Loucy (cell line): ENCODE data around the gene CPVL.

Experiments used
- H2AFZ ChIP-seq: fragments of 200-600 bp; sonication (generic); 2 replicates; pipeline ENCODE4 v1.6.0; 2016; ENCODE audit warnings: antibody characterized with exemption, mild to moderate bottlenecking, low read length, moderate library complexity
- H3F3A ChIP-seq: fragments of 200-600 bp; 2 replicates; pipeline ENCODE4 v1.6.0; 2016; ENCODE audit warnings: antibody characterized with exemption, low read depth, mild to moderate bottlenecking
- H3K27me3 ChIP-seq: fragments of 200-600 bp; sonication (generic); 2 replicates; pipeline ENCODE4 v1.6.1; 2014; ENCODE audit warnings: low read length, mild to moderate bottlenecking; ENCODE audit not compliant: insufficient read depth, poor library complexity, severe bottlenecking
- H3K36me3 ChIP-seq: fragments of 200-600 bp; sonication (generic); 2 replicates; pipeline ENCODE4 v1.6.1; 2016; ENCODE audit warnings: low read length; ENCODE audit not compliant: insufficient read depth
- H3K4me1 ChIP-seq: fragments of 200-600 bp; sonication (generic); 2 replicates; pipeline ENCODE4 v1.5.1; 2014; ENCODE audit warnings: low read length, mild to moderate bottlenecking; ENCODE audit not compliant: insufficient read depth, poor library complexity, severe bottlenecking
- H3K4me2 ChIP-seq: fragments of 200-600 bp; sonication (generic); 2 replicates; pipeline ENCODE4 v1.6.0; 2014; ENCODE audit warnings: antibody characterized with exemption, low read length, low read depth, mild to moderate bottlenecking; ENCODE audit not compliant: poor library complexity, severe bottlenecking
- H3K4me3 ChIP-seq: fragments of 200-600 bp; sonication (generic); 2 replicates; pipeline ENCODE4 v1.5.1; 2014; ENCODE audit warnings: low read length, mild to moderate bottlenecking, mixed read lengths; ENCODE audit not compliant: poor library complexity, severe bottlenecking
- H3K79me2 ChIP-seq: fragments of 200-600 bp; sonication (generic); 2 replicates; pipeline ENCODE4 v1.6.1; 2014; ENCODE audit warnings: low read length; ENCODE audit not compliant: insufficient read depth
- H3K9ac ChIP-seq: fragments of 200-600 bp; sonication (generic); 2 replicates; pipeline ENCODE4 v1.6.0; 2014; ENCODE audit warnings: mild to moderate bottlenecking, low read depth, low read length, moderate library complexity; ENCODE audit not compliant: poor library complexity, severe bottlenecking
- H3K9me2 ChIP-seq: fragments of 200-600 bp; sonication (generic); replicated peaks from 2 replicates; pipeline ENCODE4 v1.6.1; 2016; ENCODE audit warnings: low read depth, low read length, mixed read lengths
- H3K9me3 ChIP-seq: fragments of 200-600 bp; sonication (generic); 2 replicates; pipeline ENCODE4 v1.6.1; 2014; ENCODE audit warnings: mild to moderate bottlenecking, antibody characterized with exemption, low read length, low read depth; ENCODE audit not compliant: insufficient read depth
- H4K20me1 ChIP-seq: fragments of 200-600 bp; sonication (generic); 2 replicates; pipeline ENCODE4 v1.6.0; 2014; ENCODE audit warnings: antibody characterized with exemption, low read length, mild to moderate bottlenecking; ENCODE audit not compliant: insufficient read depth, poor library complexity, severe bottlenecking
- CTCF ChIP-seq: fragments of 200-600 bp; sonication (generic); conservative IDR thresholded peaks from 2 replicates; pipeline ENCODE4 v1.5.1; 2014; ENCODE audit warnings: mild to moderate bottlenecking, antibody characterized with exemption, low read length
- EZH2phosphoT487 ChIP-seq: fragments of 200-600 bp; IDR thresholded peaks from 2 replicates; pipeline ENCODE4 v1.6.1; 2018; ENCODE audit warnings: antibody characterized with exemption, mild to moderate bottlenecking, moderate library complexity, borderline replicate concordance

Gene CPVL

DNA sequence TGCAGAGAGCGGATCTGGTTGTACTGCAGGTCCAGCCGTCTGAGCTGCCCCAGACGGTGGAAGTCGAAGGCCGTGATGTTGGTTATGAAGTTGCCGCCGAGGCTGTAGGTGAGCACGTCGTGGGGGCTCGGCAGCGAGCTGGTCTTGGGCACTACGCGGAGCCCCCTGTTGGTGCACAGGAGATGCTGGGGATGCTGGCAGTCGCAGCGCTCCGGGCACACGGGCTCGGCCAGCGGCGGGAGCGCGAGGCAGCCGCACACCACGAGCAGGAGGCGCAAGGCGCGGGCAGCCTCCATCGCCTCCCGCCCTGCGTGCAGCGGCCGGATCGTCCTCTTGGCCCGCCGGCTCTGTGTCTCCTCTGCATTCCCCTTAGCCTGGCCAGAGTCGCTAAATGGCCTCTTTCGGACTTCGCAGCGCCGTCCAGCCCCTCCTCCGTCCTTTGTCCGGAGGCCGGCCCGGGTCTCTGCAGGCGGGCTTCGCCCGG, 188.5 kb downstream of the CPVL start:
- H3K4me1 ChIP-seq, result peaks cover 16% of the 10 kb centered on the region
- no peaks in the 10 kb centered on the region for H3K36me3 ChIP-seq
- H3K79me2 ChIP-seq, result no peaks in the 10 kb centered on the region
- TF ChIP-seq EZH2phosphoT487 (no peak), CTCF (no peak)
- no peak overlapping the region for H2AFZ ChIP-seq
- no peak overlapping the region for H3K4me3 ChIP-seq
- H4K20me1 ChIP-seq, result no peaks in the 10 kb centered on the region
- H3K27me3 ChIP-seq, result no peaks in the 10 kb centered on the region
- no peaks in the 10 kb centered on the region for H3K9me2 ChIP-seq
- H3K9ac ChIP-seq, result no peak overlapping the region
- 0 out of 2 replicates have a peak, but pooled peaks cover 4% of the 10 kb centered on the region for H3F3A ChIP-seq
- no peaks in the 10 kb centered on the region for H3K9me3 ChIP-seq
- no peak overlapping the region for H3K4me2 ChIP-seq

DNA sequence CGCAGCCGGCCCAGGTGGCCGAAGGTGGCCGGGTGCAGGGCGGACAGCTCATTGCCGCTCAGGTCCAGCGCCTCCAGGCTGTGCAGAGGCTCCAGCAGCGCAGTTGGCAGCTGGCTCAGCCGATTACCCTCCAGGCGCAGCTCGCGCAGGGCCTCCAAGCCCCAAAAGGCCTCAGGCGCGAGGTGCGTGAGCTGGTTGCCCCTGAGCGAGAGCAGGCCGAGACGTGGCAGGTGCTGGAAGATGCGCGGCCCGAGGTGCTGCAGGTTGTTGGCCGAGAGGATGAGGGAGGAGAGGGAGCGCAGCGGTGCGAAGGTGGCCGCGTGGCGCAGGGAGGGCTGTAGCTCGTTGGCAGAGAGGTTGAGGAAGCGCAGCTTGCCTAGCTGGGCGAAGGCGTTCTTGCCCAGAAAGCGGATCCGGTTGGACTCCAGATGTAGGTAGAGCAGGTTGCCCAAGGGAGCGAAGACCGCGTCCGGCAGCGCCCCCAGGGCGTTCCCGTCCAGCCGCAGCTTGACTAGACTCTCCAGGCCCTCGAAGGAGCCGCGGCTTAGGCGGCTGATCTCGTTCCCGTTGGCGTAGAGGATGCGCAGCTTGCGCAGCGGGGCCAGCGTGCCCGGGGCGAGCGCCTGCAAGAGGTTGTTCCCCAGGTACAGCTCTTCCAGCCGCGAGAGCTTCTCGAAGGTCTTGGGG, 189.1 kb downstream of the CPVL start:
- Histone ChIP-seq H3K4me3 (no peak overlapping the region), H3K9ac (no peak overlapping the region)

GRCh38 chr7:28956608-28957063, 189.7 kb downstream of the CPVL start:
- no peak overlapping the region for H3K4me2 ChIP-seq
- no peaks in the 10 kb centered on the region for H3K79me2 ChIP-seq
- peaks cover 16% of the 10 kb centered on the region for H3K4me1 ChIP-seq
- H3K36me3 ChIP-seq, result no peaks in the 10 kb centered on the region
- H3K27me3 ChIP-seq, result no peaks in the 10 kb centered on the region
- H3K9me3 ChIP-seq, result no peaks in the 10 kb centered on the region
- no peaks in the 10 kb centered on the region for H4K20me1 ChIP-seq
- no peaks in the 10 kb centered on the region for H3K9me2 ChIP-seq
- TF ChIP-seq CTCF (peak; percentile 42), EZH2phosphoT487 (no peak)
- H3K9ac ChIP-seq, result no peak overlapping the region
- H3F3A ChIP-seq, result 0 out of 2 replicates have a peak, but pooled peaks cover 4% of the 10 kb centered on the region
- H3K4me3 ChIP-seq, result no peak overlapping the region
- H2AFZ ChIP-seq, result no peak overlapping the region

More for the DNA sequence above, 189.1 kb downstream of the CPVL start:
- H3K9me2 ChIP-seq, result no peaks in the 10 kb centered on the region
- H3K4me1 ChIP-seq, result peaks cover 16% of the 10 kb centered on the region
- no peaks in the 10 kb centered on the region for H4K20me1 ChIP-seq
- no peaks in the 10 kb centered on the region for H3K36me3 ChIP-seq
- no peaks in the 10 kb centered on the region for H3K27me3 ChIP-seq
- no peaks in the 10 kb centered on the region for H3K9me3 ChIP-seq
- no peak overlapping the region for H2AFZ ChIP-seq
- TF ChIP-seq CTCF (no peak), EZH2phosphoT487 (no peak)
- H3K4me2 ChIP-seq, result no peak overlapping the region
- no peaks in the 10 kb centered on the region for H3K79me2 ChIP-seq
- 0 out of 2 replicates have a peak, but pooled peaks cover 4% of the 10 kb centered on the region for H3F3A ChIP-seq
